HepG2 (cell line): ENCODE data around the gene HEXD. TPM values are rescaled to one million over a fixed set of nuclear protein-coding genes. Genes with fewer than 3 reads are reported as not detected.

ENCODE experiments used
- ATAC-seq: fragments of 200-7000 bp; cut with Tn5 transposase; 3 replicates; pipeline ENCODE4 v1.9.1; 2020; ENCODE audit warnings: mild to moderate bottlenecking, moderate library complexity
- BruUV-seq: library from RNA; stranded (reverse); fragments of 400-500 nt; replicated peaks from 2 replicates; lab custom pipeline; 2021; lab: Mats Ljungman, UMichigan
- CTCF ChIA-PET: fragments of 300-600 bp; formaldehyde crosslinking; extraction: SDS; loops from one replicate; lab custom pipeline; 2021; ENCODE audit warnings: low total read pairs, inconsistent platforms, low intra/inter-chr PET ratio; lab: Yijun Ruan, JAX
- POLR2A ChIA-PET: fragments of 350-600 bp; sonication (Branson Sonifier 250); formaldehyde crosslinking; loops from one replicate; lab custom pipeline; 2020; ENCODE audit warnings: antibody characterized with exemption, inconsistent platforms; lab: Yijun Ruan, JAX
- DNase-seq: peaks from one replicate; pipeline ENCODE4 v3.0.0-alpha.2; 2015; ENCODE audit warnings: low spot score
- FAIRE-seq: peaks from 3 replicates; lab custom pipeline; 2011; peaks lifted over from hg19 to GRCh38; lab: Jason Lieb, UNC
- H2AFZ ChIP-seq: one replicate; pipeline ENCODE4 v1.6.1; 2011; ENCODE audit warnings: low read length, inconsistent platforms
- H3K27ac ChIP-seq: fragments of 300-600 bp; 3 replicates; pipeline ENCODE4 v1.8.0; 2011; ENCODE audit warnings: mixed run types, mild to moderate bottlenecking, mixed read lengths, low read length, inconsistent platforms; ENCODE audit not compliant: insufficient read depth; ENCODE audit errors: extremely low read length
- H3K27me3 ChIP-seq, 2 experiments: fragments of 200-600 bp in 1 of 2; 2 replicates in 1 of 2; 3 replicates in 1 of 2; pipeline versions ENCODE4 v1.6.0 to v1.8.0; 2011; ENCODE audit warnings: low read length in 2 of 2, mild to moderate bottlenecking in 2 of 2, moderate library complexity in 2 of 2, inconsistent platforms in 1 of 2; ENCODE audit not compliant: insufficient read depth in 2 of 2, control insufficient read depth in 1 of 2
- H3K36me3 ChIP-seq, 2 experiments: fragments of 200-600 bp in 1 of 2; replicated peaks in 1 of 2; 2 replicates in 1 of 2; 3 replicates in 1 of 2; pipeline versions ENCODE4 v1.5.1 to v1.8.0; 2011; ENCODE audit warnings: low read length in 2 of 2, inconsistent platforms in 1 of 2; ENCODE audit not compliant: insufficient read depth in 2 of 2, control insufficient read depth in 1 of 2
- H3K4me1 ChIP-seq: 2 replicates; pipeline ENCODE4 v1.5.1; 2012; ENCODE audit warnings: low read length, inconsistent platforms; ENCODE audit not compliant: insufficient read depth
- H3K4me2 ChIP-seq: 2 replicates; pipeline ENCODE4 v1.6.0; 2011; ENCODE audit warnings: low read depth, low read length, inconsistent platforms
- H3K4me3 ChIP-seq, 3 experiments: fragments of 200-600 bp in 1 of 3; sonication (generic), shearing (Covaris generic) in 1 of 3; replicated peaks in 1 of 3; 2 replicates each; pipeline ENCODE4 v1.5.1; 2011 to 2016; ENCODE audit warnings: low read length in 3 of 3, inconsistent platforms in 2 of 3, low read depth in 2 of 3, mild to moderate bottlenecking in 2 of 3, control low read depth in 1 of 3, mixed read lengths in 1 of 3; ENCODE audit not compliant: insufficient read depth in 1 of 3
- H3K79me2 ChIP-seq: one replicate; pipeline ENCODE4 v1.6.1; 2011; ENCODE audit warnings: low read length, inconsistent platforms; ENCODE audit not compliant: insufficient read depth
- H3K9ac ChIP-seq: 2 replicates; pipeline ENCODE4 v1.6.0; 2011; ENCODE audit warnings: mild to moderate bottlenecking, low read depth, low read length, inconsistent platforms; ENCODE audit not compliant: insufficient read depth
- H3K9me3 ChIP-seq: 2 replicates; pipeline ENCODE4 v1.5.1; 2012; ENCODE audit warnings: mild to moderate bottlenecking, low read length
- H4K20me1 ChIP-seq: 2 replicates; pipeline ENCODE4 v1.6.0; 2011; ENCODE audit warnings: inconsistent platforms, mild to moderate bottlenecking, low read length, moderate library complexity; ENCODE audit not compliant: insufficient read depth
- AGO2 ChIP-seq: fragments of 200-400 bp; formaldehyde crosslinking; optimal IDR thresholded peaks from 2 replicates; pipeline ENCODE3; 2017; ENCODE audit warnings: mild to moderate bottlenecking, low read depth, low read length, moderate library complexity
- KDM3A ChIP-seq: IDR thresholded peaks from 2 replicates; pipeline ENCODE4 v1.6.1; 2018; ENCODE audit warnings: low read depth, missing compliant biosample characterization
- POLR2G ChIP-seq: fragments of 200-400 bp; formaldehyde crosslinking; IDR thresholded peaks from 2 replicates; pipeline ENCODE4 v1.6.1; 2018; ENCODE audit warnings: mild to moderate bottlenecking, low read depth, low read length, moderate library complexity
- ZFAT ChIP-seq: sonication (generic); formaldehyde crosslinking; conservative IDR thresholded peaks from 2 replicates; pipeline ENCODE4 v1.8.1; 2023; ENCODE audit warnings: missing genetic modification reagents, inconsistent platforms
- ZNF687 ChIP-seq: sonication (generic); formaldehyde crosslinking; IDR thresholded peaks from 2 replicates; pipeline ENCODE4 v1.5.1; 2020; ENCODE audit warnings: mild to moderate bottlenecking, missing genetic modification reagents, moderate library complexity
- WGBS: methylation state at CpG from one replicate; pipeline ENCODE4 v1.1.6; 2017; ENCODE audit warnings: low lambda C conversion rate; 5-methylcytosine and 5-hydroxymethylcytosine counted together
- in situ Hi-C: cut with HindIII; loops from 2 replicates; pipeline ENCODE4 v1.10.0; 2017; ENCODE audit warnings: low pct_unique_long_range_greater_than_20kb; ENCODE audit not compliant: extremely low pct_ligation_motif_present
- intact Hi-C: fragments of 100-400 bp; cut with micrococcal nuclease; formaldehyde crosslinking; loops from one replicate; pipeline ENCODE4 v1.10.0; 2022; ENCODE audit not compliant: unreplicated experiment
- polyA plus RNA-seq, 8 experiments: library from polyadenylated mRNA; depleted of rRNA in 3 of 8; stranded (reverse) in 7 of 8; unstranded in 1 of 8; fragments of >200 nt; fragmentation: Illumina TruSeq in 4 of 8; extraction: Trizol in 4 of 8; gene quantifications; 2 replicates each; pipeline versions ENCODE4 v1.2.1 to v1.2.3, GENCODE V29; 2011 to 2016; ENCODE audit warnings: low read depth in 4 of 8, missing spikeins in 1 of 8, mixed read lengths in 1 of 8; ENCODE audit not compliant: insufficient read depth in 1 of 8
- total RNA-seq, 5 experiments: library from RNA; depleted of rRNA; stranded (reverse); fragments of >200 nt; fragmentation: Illumina TruSeq; extraction: Trizol; gene quantifications; 2 replicates each; pipeline ENCODE4 v1.2.3, GENCODE V29; 2016; ENCODE audit warnings: low read depth in 1 of 5

The HEXD gene
- total and polyA plus RNA-seq, 2 of the 13 experiments (the other 11 are each of a cell fraction or from before 2014, with no cell fraction given) = 22.3 to 41.8 TPM

GRCh38 chr17:82489117-82489516 is 71.0 kb downstream of the HEXD start:
- intact Hi-C loops = no loop called here
- Histone ChIP-seq H3K9me3 (no peaks in the 10 kb centered on the region), H3K27ac (no peak overlapping the region), H3K79me2 (no peaks in the 10 kb centered on the region), H3K9ac (no peak overlapping the region), H3K4me1 (peaks cover 30% of the 10 kb centered on the region), H3K4me2 (no peak overlapping the region), H3K27me3 (no peaks in the 10 kb centered on the region), H3K4me3 (no peak overlapping the region), H3K36me3 (peaks cover 17 to 34% of the 10 kb centered on the region in 2 experiments), H4K20me1 (no peaks in the 10 kb centered on the region), H2AFZ (no peak overlapping the region)
- in situ Hi-C loops = no loop called here
- WGBS = 92% methylated on average over 8 of the region's 8 CpGs
- ATAC-seq (no peak), FAIRE-seq (no peak), DNase-seq (no peak)
- BruUV-seq = no TSS peak
- TF ChIP-seq ZFAT (CRISPR knock-in tag) (no peak), AGO2 (peak; percentile 17), POLR2G (0 out of 2 replicates have a peak, but pooled peaks have one; percentile 9), KDM3A (CRISPR knock-in tag) (no peak), ZNF687 (0 out of 2 replicates have a peak, but pooled peaks have one; percentile 14)
- CTCF ChIA-PET = no interaction called here
- POLR2A ChIA-PET = no interaction called here
